A549 (cell line): ENCODE results near the gene SLIT3. TPM values are rescaled to one million over a fixed set of nuclear protein-coding genes. Genes with fewer than 3 reads are reported as not detected.

Experiments
- ATAC-seq, 2 experiments: fragments of 200-7000 bp in 1 of 2; fragments of >200 bp in 1 of 2; cut with Nextera tagmentation in 1 of 2; cut with Tn5 transposase in 1 of 2; 3 replicates each; pipeline versions ENCODE4 v1.8.0 to v1.9.1; 2018 to 2020; ENCODE audit warnings: mild to moderate bottlenecking in 1 of 2, moderate library complexity in 1 of 2
- CTCF ChIA-PET: fragments of 300-600 bp; sonication (Branson Sonifier 250); formaldehyde crosslinking; extraction: SDS; loops from one replicate; lab custom pipeline; 2021; ENCODE audit warnings: antibody characterized with exemption, inconsistent platforms; lab: Yijun Ruan, JAX
- POLR2A ChIA-PET: fragments of 350-600 bp; formaldehyde crosslinking; extraction: SDS; loops from one replicate; lab custom pipeline; 2021; ENCODE audit warnings: antibody characterized with exemption, inconsistent platforms; lab: Yijun Ruan, JAX
- DNase-seq, 2 experiments: peaks; one replicate each; pipeline versions ENCODE4 v3.0.0 to v3.0.0-alpha.2; 2011 to 2016; ENCODE audit warnings: low read depth in 1 of 2, low spot score in 1 of 2
- FAIRE-seq: peaks from 2 replicates; lab custom pipeline; 2011; peaks lifted over from hg19 to GRCh38; lab: Jason Lieb, UNC
- H3K27ac ChIP-seq, 2 experiments: fragments of >200 bp; sonication (Bioruptor Twin); formaldehyde crosslinking; 3 replicates each; pipeline ENCODE4 v1.5.1; 2016 to 2017
- H3K4me1 ChIP-seq: fragments of >200 bp; sonication (Bioruptor Twin); formaldehyde crosslinking; 3 replicates; pipeline ENCODE4 v1.6.1; 2016
- H3K4me2 ChIP-seq: fragments of >200 bp; sonication (Bioruptor Twin); formaldehyde crosslinking; 3 replicates; pipeline ENCODE4 v1.6.1; 2016
- H3K4me3 ChIP-seq: fragments of >200 bp; sonication (Bioruptor Twin); formaldehyde crosslinking; 3 replicates; pipeline ENCODE4 v1.5.1; 2016
- H3K9me3 ChIP-seq: fragments of >200 bp; sonication (Bioruptor Twin); formaldehyde crosslinking; 3 replicates; pipeline ENCODE4 v1.6.1; 2016
- ATOH8 ChIP-seq: fragments of 250-450 bp; sonication (Bioruptor Pico); IDR thresholded peaks from 2 replicates; pipeline ENCODE4 v1.5.0; 2020; ENCODE audit warnings: low read depth, mild to moderate bottlenecking, moderate library complexity
- CBX2 ChIP-seq: fragments of 200-600 bp; sonication (generic); IDR thresholded peaks from 2 replicates; pipeline ENCODE4 v1.6.1; 2016; ENCODE audit warnings: low read depth, mild to moderate bottlenecking, borderline replicate concordance
- CTCF ChIP-seq: fragments of >200 bp; sonication (Bioruptor Twin); formaldehyde crosslinking; IDR thresholded peaks from 3 replicates; pipeline ENCODE4 v1.5.1; 2016
- E2F6 ChIP-seq: IDR thresholded peaks from 2 replicates; pipeline ENCODE4 v1.6.1; 2012; ENCODE audit warnings: low read depth, borderline replicate concordance
- EHF ChIP-seq: fragments of 250-450 bp; sonication (Bioruptor Pico); IDR thresholded peaks from 2 replicates; pipeline ENCODE4 v1.5.0; 2020; ENCODE audit warnings: mild to moderate bottlenecking
- EP300 ChIP-seq, 2 experiments: fragments of >200 bp; sonication (Bioruptor Twin); formaldehyde crosslinking; IDR thresholded peaks; 2 replicates in 1 of 2; 3 replicates in 1 of 2; pipeline ENCODE4 v1.6.1; 2016 to 2017
- HEYL ChIP-seq: fragments of 250-450 bp; sonication (Bioruptor Pico); IDR thresholded peaks from 2 replicates; pipeline ENCODE4 v1.8.0; 2021; ENCODE audit warnings: mild to moderate bottlenecking, moderate library complexity
- HOXA7 ChIP-seq: fragments of 250-450 bp; sonication (Bioruptor Pico); IDR thresholded peaks from 2 replicates; pipeline ENCODE4 v1.5.0; 2020; ENCODE audit warnings: mild to moderate bottlenecking, moderate library complexity
- JUN ChIP-seq, 2 experiments: fragments of >200 bp; sonication (Bioruptor Twin); formaldehyde crosslinking; IDR thresholded peaks; 2 replicates in 1 of 2; 3 replicates in 1 of 2; pipeline ENCODE4 v1.6.1; 2016 to 2017
- MAX ChIP-seq: IDR thresholded peaks from 2 replicates; pipeline ENCODE4 v1.6.1; 2012
- MAZ ChIP-seq: fragments of 150-350 bp; IDR thresholded peaks from 2 replicates; pipeline ENCODE4 v1.6.1; 2014; ENCODE audit warnings: antibody characterized with exemption, low read depth, low read length, borderline replicate concordance
- MYC ChIP-seq: IDR thresholded peaks from 2 replicates; pipeline ENCODE4 v1.6.1; 2012; ENCODE audit warnings: mild to moderate bottlenecking, inconsistent platforms, low read length, improper control_type of control experiment, borderline replicate concordance
- NPAS2 ChIP-seq: fragments of 250-450 bp; sonication (Bioruptor Pico); IDR thresholded peaks from 2 replicates; pipeline ENCODE4 v1.8.0; 2022; ENCODE audit warnings: mild to moderate bottlenecking, moderate library complexity, borderline replicate concordance
- NR3C1 ChIP-seq: fragments of >200 bp; sonication (Bioruptor Twin); formaldehyde crosslinking; IDR thresholded peaks from 3 replicates; pipeline ENCODE4 v1.6.1; 2017
- PHF8 ChIP-seq: fragments of 200-600 bp; sonication (generic); IDR thresholded peaks from 2 replicates; pipeline ENCODE4 v1.6.1; 2016; ENCODE audit warnings: low read depth, mild to moderate bottlenecking, antibody characterized with exemption, moderate library complexity, borderline replicate concordance
- POLR2A ChIP-seq: IDR thresholded peaks from 2 replicates; pipeline ENCODE4 v1.6.1; 2012; ENCODE audit warnings: mild to moderate bottlenecking, low read length
- RCOR1 ChIP-seq: fragments of 150-350 bp; IDR thresholded peaks from 2 replicates; pipeline ENCODE4 v1.6.1; 2014; ENCODE audit warnings: antibody characterized with exemption, low read length, low read depth
- REST ChIP-seq: fragments of 200-600 bp; sonication (generic); IDR thresholded peaks from 2 replicates; pipeline ENCODE4 v1.6.1; 2016; ENCODE audit warnings: antibody characterized with exemption, mild to moderate bottlenecking, moderate library complexity
- TP53 ChIP-seq: fragments of 250-450 bp; sonication (Bioruptor Pico); IDR thresholded peaks from 2 replicates; pipeline ENCODE4 v1.5.0; 2021; ENCODE audit warnings: mild to moderate bottlenecking, moderate library complexity
- ZC3H11A ChIP-seq: fragments of 450-650 bp; IDR thresholded peaks from 2 replicates; pipeline ENCODE4 v1.6.1; 2014; ENCODE audit warnings: antibody characterized with exemption, mild to moderate bottlenecking
- WGBS: methylation state at CpG from one replicate; pipeline ENCODE4 v1.1.6; 2017; ENCODE audit errors: missing lambda C conversion rate; 5-methylcytosine and 5-hydroxymethylcytosine counted together
- polyA plus RNA-seq, 4 experiments: library from polyadenylated mRNA; depleted of rRNA in 3 of 4; stranded (reverse); fragments of >200 nt; fragmentation: RNase III in 1 of 4; extraction: RNeasy Plus Mini Kit Qiagen cat#74134 plus additional on column Dnase treatment in 1 of 4; gene quantifications; 2 replicates in 3 of 4; 3 replicates in 1 of 4; pipeline ENCODE4 v1.2.3, GENCODE V29; 2011 to 2017

The SLIT3 gene
- polyA plus RNA-seq, 2 of the 4 experiments (the other 2 are of a cell fraction), result 12.7 to 22.9 TPM

- TF ChIP-seq EHF (CRISPR knock-in tag), result no peak
- no peak for TF ChIP-seq HOXA7 (CRISPR knock-in tag)
Measured at GRCh38 chr5:168844016-168844921, 456.7 kb downstream of the SLIT3 start (continued).

- WGBS, result 84% methylated on average over 5 of the region's 7 CpGs
- Histone ChIP-seq H3K27ac (no peak overlapping the region), H3K4me2 (no peak overlapping the region), H3K4me3 (no peak overlapping the region), H3K4me1 (no peaks in the 10 kb centered on the region), H3K9me3 (no peaks in the 10 kb centered on the region)
- CTCF ChIA-PET, result no interaction called here
- FAIRE-seq (no peak), ATAC-seq (no peak), DNase-seq (no peak)
- TF ChIP-seq ATOH8 (CRISPR knock-in tag), result no peak
- no peak for TF ChIP-seq EP300 (IDR thresholded peaks at IDR 0.05)
- TF ChIP-seq EHF (CRISPR knock-in tag), result no peak
- TF ChIP-seq MAX, result no peak
- no peak for TF ChIP-seq HEYL (CRISPR knock-in tag)
- no peak for TF ChIP-seq NR3C1
- no peak for TF ChIP-seq TP53 (CRISPR knock-in tag)
- TF ChIP-seq RCOR1, result no peak
- no peak for TF ChIP-seq MYC
- no peak for TF ChIP-seq POLR2A
- no peak for TF ChIP-seq PHF8
- no peak for TF ChIP-seq CBX2
- TF ChIP-seq JUN (IDR thresholded peaks at IDR 0.05), result no peak
- POLR2A ChIA-PET, result no interaction called here
Measured at GRCh38 chr5:168843277-168844015, 457.5 kb downstream of the SLIT3 start.

GRCh38 chr5:168842571-168843205 is 458.3 kb downstream of the SLIT3 start:
- POLR2A ChIA-PET, result no interaction called here
- no peak overlapping the region for H3K27ac ChIP-seq
- no peak overlapping the region for H3K4me2 ChIP-seq
- WGBS, result 87% methylated on average over 9 of the region's 9 CpGs
- FAIRE-seq (no peak), DNase-seq (no peak), ATAC-seq (no peak)
- no peaks in the 10 kb centered on the region for H3K4me1 ChIP-seq
- H3K4me3 ChIP-seq, result no peak overlapping the region
- H3K9me3 ChIP-seq, result no peaks in the 10 kb centered on the region
- CTCF ChIA-PET, result no interaction called here
- TF ChIP-seq E2F6 (no peak), HOXA7 (CRISPR knock-in tag) (no peak), MAZ (no peak), NPAS2 (CRISPR knock-in tag) (no peak), CTCF (no peak), NR3C1 (no peak), ZC3H11A (no peak), REST (no peak), PHF8 (no peak)
- TF ChIP-seq, all 56 proteins: peak for 0
